Skeletal muscle cell (primary cell): ENCODE measurements around the gene SMARCAD1.

Experiments used
- DNase-seq: peaks from one replicate; pipeline ENCODE4 v3.0.0-alpha.2; 2010; ENCODE audit warnings: low read depth
- H3K4me3 ChIP-seq: 2 replicates; pipeline ENCODE4 v1.5.1; 2011; ENCODE audit warnings: low read depth, mild to moderate bottlenecking, control low read depth, low read length, moderate library complexity

SMARCAD1 gene

DNA sequence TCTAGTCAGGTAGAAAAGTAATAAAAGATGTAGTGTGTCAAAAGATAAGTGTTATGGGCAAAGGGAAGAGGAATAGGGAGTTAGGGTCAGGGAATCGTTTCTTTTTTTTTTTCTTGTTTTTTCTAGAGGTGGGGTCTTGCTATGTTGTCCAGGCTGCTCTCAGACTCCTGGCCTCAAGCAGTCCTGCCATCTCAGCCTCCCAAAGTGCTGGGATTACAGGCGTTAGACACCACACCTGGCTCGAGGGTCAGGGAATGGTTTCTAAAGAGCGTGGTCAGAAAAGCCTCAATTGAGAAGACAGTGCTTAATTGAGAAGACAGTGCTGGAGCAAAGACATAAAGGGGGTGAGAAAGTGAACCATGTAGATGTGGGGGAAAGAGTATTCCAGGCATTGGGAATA lies 19.1 kb downstream of the SMARCAD1 start:
- DNase-seq, result no peak
- H3K4me3 ChIP-seq, result no peak overlapping the region

DNA sequence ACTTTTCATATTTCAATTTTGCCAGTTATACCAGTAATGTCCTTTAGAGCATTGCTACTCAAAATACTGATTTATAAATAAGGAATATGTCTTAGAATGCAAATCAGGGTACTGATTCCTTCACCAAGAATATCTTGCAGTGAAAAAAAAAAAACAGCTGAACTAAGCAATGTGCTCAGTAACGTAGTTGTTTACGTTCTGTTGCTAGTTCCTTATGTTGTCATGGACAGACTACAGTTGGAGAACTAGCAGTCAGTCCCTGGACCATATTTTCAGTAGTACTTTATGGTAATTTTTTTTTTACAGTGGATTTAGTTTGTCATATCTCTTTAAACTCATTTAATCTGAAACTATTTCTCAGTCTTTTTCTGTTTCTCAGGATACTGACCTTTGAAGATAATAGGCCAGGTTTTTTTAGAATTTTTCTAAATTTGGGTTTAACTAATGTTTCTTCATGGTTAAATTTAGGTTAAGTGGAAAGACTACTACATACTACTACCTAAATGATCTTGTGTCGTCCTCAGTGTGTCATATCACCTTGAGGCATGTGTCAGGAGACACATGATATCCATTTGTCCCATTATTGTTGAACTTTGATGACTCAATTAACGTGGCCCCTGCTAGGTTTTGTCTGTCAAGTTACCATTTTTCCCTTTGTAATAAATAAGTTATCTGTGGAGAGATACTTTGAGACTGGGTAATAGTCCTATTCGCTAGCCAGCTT lies 21.0 kb downstream of the SMARCAD1 start:
- DNase-seq, result no peak
- H3K4me3 ChIP-seq, result no peak overlapping the region

DNA sequence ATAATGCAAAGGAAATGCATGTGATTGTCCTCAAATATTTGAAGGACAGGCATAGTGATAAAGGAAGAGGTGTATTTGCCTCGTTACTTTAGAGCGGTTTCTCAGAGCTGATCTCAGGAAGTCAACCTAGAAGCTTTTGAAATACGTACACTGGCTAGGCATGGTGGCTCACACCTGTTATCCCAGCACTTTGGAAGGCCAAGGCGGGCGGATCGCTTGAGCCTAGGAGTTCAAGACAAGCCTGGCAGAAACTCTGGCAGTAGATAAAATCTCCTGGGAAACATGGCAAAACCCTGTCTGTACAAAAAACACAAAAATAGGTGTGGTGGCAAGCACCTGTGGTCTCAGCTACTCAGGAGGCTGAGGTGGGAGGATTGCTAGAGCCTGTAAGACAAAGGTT lies 24.9 kb downstream of the SMARCAD1 start:
- DNase-seq, result no peak
- no peak overlapping the region for H3K4me3 ChIP-seq

DNA sequence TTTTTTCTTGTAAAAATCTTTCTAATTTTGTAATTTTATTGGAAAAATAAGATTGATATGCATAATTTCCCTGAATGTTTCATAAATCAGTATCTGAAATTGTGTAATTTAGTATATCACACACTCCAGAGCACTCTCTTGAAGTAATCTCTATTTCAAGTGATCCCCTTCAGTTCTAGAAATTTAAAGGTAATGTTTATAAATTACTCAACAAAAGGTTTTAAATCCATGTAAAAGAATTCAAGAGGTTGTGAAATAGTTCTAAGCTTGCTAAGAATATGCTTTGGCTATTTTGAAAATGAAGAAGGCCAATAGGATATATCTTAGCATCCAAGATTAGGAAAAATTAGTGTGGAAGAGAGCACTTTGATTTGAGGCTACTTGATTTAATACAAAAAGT lies 28.2 kb downstream of the SMARCAD1 start:
- no peak overlapping the region for H3K4me3 ChIP-seq
- no peak for DNase-seq

DNA sequence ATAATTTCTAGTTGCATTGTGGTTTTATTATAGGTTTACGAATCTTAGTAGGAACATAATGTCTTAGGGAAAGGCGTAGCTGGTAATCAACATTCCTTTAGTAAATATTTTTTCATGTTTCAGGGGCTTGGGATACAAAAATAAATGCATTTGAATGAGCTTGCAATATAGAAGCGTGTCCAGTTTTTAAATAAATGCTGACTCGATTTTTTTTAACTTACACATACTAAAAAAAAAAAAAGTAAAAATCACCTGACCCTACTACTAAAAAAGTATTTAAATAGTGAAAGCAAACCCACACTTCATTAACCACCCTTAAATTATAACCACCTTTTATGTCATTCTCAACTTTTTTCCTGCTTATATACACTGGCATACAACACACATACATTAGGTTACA lies 29.6 kb downstream of the SMARCAD1 start:
- H3K4me3 ChIP-seq, result no peak overlapping the region
- no peak for DNase-seq

DNA sequence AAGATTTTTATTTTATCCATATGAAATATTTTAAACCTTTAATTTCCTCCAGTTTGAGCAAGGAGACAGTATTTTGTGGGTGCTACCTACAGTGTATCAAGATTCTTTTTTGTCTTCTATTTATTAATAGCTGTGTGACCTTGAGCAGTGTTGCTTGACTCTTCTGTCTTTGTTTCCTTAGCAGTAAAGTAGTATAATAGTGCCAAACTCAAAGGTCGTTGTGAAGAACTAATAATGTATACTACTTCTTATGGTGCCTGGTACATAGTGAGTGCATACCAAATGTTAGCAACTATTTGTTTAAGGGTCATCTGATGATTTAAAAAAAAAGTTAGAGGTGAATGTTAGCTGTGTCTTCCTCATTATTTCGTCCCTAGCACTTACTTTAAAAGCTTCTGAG lies 30.5 kb downstream of the SMARCAD1 start:
- H3K4me3 ChIP-seq, result no peak overlapping the region
- DNase-seq, result no peak

DNA sequence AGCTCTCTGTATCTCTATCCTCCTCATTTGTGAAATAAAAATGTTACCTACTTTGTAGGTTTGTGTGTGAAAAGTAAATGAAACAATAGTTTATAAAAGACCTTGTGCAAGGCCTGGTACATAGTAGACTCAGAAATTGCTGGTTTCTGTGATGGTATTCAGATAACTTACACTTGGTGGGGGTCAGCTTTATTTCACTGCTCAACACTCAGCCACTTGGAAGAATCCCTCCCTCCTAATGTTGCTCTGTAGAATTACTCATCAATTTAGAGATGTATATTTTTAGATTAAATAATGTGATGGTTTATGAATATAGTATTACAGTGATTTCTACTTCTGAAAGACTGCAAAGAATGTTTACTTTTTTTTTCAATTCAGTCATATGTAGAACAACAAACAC lies 32.7 kb downstream of the SMARCAD1 start:
- no peak overlapping the region for H3K4me3 ChIP-seq
- DNase-seq, result no peak

DNA sequence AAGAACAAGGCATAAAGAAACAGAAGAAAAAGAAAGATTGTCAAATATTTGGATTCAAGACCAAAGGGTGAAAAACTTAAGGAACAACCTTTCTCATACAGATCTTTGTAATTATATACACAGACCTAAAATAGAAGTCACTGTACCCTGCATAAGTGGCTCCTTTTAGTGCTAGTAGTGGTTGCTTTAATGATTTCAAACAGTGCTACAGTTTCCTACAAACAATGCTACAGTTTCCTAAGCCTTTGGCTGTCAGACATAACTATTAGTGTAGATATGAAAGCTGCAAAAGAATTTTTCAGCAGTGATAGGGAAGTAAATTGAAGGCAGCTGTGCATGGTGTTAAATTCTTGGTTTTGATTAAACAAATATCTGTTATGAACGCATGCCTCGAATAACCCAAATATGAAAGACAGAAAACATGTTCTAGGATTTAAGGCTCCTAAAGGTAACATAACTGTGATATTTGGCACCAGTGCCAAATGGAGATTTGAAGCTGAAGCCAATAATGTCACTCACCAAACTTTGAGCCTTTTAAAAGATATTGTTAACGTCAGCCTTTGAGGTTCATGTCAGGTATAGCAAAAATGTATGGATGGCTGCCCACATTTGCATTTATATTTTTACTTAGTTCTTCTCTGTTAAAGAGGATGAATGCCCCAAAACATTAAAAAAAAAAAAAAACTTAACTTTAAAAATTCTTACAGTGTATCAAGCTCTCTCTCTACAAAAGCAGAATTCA lies 36.6 kb downstream of the SMARCAD1 start:
- no peak overlapping the region for H3K4me3 ChIP-seq
- DNase-seq, result no peak

DNA sequence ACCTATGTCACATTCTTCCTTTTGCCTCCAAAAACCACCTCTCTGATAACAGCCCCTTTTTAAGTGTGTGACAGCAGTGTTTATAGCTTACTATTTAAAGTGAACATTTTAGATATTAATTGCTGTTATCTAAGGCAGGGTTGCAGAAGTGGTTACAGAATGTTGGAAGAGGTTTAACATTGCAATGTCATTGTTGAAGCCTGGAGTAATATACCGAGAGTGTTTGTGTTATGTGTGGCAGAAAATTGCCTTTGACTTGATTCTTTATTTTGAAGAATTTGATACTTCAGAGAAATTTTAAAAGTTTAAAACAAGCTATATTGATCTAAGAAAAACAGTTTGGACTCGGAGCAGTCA lies 37.1 kb downstream of the SMARCAD1 start:
- DNase-seq, result no peak
- H3K4me3 ChIP-seq, result no peak overlapping the region

DNA sequence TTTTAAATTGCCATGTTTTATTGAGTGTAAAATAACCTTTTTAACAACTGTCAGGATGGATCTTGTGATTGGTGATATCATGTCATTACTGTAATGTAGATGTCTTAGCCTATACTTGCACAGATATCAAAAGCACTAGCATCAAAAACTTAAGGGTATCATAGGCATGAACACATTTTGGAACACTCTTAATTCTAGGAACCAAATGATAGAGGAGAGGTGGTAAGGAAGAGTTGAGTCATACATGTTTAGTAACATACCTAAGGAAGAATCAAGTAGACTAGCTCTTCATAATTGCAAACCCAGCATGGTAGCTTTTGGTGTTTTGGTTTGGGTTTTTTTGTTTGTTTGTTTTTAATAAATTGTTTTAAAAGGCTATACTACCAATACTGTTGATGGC lies 43.4 kb downstream of the SMARCAD1 start:
- no peak for DNase-seq
- H3K4me3 ChIP-seq, result no peak overlapping the region

DNA sequence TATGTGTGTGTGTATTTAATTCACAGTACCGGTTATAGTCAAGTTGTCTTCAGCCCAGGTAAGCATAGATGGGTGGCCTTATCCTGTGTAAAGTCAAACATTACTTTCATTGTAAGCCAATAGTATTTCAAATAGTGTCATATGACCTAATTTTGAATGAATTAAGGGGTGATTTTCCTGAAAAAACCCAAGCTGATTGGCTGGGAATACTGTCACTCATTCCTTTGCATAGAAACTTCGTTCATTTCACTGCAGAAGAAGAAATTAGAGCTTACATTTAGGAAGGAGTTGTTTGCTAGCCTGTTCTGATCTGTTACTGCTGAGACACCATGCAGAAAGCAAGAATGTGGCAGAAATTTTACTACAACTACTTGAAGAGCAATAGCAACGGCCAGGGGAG lies 45.4 kb downstream of the SMARCAD1 start:
- no peak overlapping the region for H3K4me3 ChIP-seq
- DNase-seq, result no peak

DNA sequence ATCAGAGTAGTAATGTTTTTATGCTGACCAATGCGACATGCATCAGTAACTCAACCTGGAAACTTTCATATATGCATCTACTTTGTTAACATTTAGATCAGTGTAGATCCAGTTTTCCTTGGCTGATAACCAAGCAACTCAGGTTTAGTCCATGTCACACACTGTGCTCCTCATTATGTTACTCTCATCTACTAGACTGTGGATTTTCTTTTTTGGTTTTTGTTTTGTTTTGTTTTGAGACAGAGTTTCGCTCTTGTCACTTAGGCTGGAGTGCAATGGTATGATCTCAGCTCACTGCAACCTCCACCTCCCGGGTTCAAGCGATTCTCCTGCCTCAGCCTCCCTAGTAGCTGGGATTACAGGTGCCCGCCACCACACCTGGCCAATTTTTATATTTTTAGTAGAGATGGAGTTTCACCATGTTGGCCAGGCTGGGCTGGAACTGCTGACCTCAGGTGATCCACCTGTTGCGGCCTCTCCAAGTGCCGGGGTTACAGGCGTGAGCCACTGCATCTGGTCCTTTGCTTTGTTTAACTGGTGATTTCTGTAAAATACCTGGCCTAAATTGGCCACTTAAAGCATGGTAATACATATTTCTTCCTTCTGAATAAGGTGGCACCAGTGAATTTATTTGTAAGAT lies 48.6 kb downstream of the SMARCAD1 start:
- no peak for DNase-seq
- no peak overlapping the region for H3K4me3 ChIP-seq

DNA sequence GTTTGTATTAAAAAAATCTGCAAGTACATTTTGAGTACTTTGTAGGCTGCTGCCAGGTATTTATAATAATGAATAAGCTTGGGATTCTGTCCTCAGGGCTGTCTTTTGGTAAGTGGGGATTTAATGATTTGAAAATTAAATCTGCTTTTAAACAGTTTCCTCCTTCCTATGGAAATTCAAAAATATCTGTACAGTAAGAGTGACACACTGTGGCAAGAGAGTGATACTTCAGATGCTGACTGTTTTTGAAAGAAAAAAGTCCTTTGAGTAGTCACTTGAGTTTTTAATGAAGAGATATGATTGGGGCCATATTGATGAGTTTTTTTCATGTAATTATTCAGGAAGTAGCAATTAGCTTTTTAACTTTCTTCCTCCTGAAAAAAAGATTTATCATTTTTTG lies 49.2 kb downstream of the SMARCAD1 start:
- DNase-seq, result no peak

DNA sequence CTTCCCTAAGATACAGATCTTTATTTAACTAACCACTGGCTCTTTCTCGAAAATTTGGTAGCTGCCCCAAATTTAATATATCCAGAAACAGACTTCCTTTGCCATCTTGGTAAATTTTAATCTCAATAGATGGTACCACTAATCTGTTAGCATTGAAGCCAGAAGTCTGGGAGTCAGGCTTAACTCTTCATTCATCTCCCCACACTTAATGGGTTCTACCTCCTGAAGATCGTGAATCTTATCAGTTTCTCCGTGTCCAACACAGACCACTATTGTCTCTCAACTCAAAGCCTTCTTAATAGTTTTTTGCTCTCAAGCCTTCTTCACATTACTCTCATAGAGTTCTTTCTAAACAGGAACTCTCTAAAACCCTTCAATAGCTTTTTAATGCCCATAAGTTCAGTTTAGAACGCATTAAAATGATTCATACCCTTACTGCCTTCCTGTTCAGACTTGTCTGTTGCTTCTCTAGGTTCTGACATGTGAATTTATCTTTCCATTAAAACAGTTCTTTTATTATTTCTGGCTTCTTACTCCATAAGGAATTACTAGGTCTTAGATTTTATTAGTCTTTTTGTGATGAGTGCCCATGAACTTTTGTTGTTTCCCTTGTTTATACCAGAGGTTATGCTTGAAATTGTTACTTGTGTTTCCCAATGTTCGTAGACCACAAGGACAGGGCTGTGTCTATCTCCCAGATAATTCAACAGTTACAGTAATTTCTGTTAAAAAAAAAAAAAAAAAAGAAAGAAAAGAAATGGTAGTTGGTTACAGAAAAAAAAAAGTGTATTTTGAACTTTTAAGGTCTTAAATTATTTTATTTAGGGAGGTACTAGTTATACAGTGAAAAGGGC lies 54.7 kb downstream of the SMARCAD1 start:
- no peak overlapping the region for H3K4me3 ChIP-seq
- DNase-seq, result no peak

More for the DNA sequence above, 49.2 kb downstream of the SMARCAD1 start:
- H3K4me3 ChIP-seq, result no peak overlapping the region

DNA sequence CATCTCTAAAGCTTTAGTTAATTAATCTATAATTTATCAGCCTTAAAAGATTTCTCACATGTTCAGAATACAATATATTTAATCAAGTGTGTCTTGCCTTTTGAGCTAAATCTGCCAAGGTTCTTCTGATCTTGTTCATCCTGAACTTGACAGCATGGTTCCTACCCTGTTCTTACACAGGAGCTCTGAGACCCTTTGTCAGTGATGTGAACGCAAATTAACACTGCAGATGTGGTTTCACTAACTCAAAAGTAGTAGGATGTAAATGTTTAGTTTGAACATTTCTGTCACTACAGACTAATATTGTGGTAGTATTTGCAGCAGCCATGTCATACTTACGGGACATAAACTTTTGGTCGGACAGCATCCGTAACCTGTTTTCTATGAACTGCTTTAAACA lies 59.4 kb downstream of the SMARCAD1 start:
- DNase-seq, result no peak
- H3K4me3 ChIP-seq, result no peak overlapping the region

DNA sequence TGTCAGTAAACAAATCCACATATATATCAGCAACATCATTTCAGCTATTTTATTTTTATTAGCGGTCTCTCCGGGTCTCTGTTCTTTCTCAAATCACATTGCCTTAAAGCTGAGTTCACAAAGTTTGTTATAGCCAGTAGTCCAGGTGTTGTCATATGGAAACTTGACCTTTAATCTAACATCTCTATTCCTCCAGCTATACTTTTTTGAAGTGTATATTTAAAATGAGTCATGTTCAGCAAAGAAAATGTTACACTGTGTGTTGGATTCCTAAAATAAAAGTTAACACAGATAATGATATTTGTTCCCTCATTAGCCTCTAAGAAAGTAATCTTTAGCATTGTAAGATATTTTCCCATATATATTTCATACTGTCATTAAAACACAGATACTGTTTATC lies 63.6 kb downstream of the SMARCAD1 start:
- no peak overlapping the region for H3K4me3 ChIP-seq
- no peak for DNase-seq

DNA sequence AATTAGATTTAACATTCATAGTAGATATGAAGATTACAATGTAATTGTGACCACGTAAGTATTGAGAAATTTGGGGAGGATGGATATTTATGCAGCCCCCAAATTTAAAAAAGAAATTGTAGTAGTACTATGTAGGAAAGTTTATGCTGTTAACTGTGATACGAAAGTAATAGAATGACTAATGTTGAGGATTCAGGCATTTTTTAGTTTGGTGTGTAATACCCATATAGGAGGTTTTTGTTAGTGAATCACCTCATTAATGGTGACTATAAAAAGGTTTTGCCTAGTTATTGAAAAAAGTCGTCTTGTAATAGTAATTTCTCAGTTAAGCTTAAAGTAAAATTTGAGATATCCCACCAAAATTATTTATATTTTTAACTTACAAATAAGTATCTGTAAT lies 67.2 kb downstream of the SMARCAD1 start:
- no peak overlapping the region for H3K4me3 ChIP-seq
- DNase-seq, result no peak

DNA sequence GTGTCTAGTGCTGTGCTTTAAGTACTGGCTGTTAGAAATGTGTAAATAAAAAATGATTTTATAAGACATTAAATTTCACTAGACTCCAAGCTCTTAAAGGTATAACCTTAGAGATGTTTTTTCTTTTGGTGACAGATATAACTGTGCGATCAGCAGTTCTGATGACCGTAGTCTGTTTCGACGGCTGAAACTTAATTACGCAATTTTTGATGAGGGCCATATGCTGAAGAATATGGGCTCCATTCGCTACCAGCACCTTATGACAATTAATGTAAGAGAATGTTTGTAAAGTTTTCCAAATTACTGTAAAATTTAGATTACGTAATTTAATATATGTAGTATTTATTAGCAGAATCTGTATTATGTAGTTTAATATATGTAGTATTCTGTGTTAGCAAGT lies 68.5 kb downstream of the SMARCAD1 start:
- no peak overlapping the region for H3K4me3 ChIP-seq
- no peak for DNase-seq

DNA sequence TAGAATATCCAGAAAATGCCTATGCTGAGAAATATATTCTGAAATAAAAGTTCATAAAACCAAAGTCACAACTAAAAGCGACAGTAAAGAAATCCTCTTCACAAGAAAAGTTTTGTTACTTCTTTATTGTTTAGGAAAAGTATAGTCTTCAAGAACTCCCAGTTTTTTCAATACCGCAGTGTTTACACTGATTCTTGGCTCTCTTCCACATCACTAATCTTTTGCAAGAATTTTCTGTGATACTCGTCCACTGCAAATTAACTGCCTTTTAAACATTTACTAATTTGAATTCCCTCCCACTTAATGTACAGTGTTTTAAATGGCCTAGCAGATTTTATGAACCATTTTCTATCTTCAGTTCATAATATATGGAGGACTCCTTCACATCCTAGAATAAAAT lies 69.9 kb downstream of the SMARCAD1 start:
- H3K4me3 ChIP-seq, result no peak overlapping the region
- DNase-seq, result no peak

DNA sequence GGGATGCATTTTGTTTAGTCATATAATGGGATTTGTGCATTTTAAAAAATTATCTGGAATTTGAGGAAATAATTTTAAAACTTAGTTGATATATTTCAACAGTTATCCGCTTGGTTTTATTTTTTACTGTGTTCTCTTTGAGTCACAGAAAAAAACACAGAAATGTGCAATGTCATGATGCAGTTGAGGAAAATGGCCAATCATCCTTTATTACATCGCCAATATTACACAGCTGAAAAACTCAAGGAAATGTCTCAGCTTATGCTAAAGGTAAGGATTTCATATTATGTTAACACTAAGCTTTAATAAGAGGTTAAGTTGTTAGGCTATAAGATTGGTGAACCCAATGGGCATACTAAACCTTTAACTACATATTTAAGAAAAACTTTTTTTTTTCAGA lies 71.1 kb downstream of the SMARCAD1 start:
- no peak for DNase-seq
- no peak overlapping the region for H3K4me3 ChIP-seq
